Breast epithelium (tissue), 4 donors: ENCODE results near the gene BPIFA1. TPM values are rescaled to one million over a fixed set of nuclear protein-coding genes. Genes with fewer than 3 reads are reported as not detected.

Experiments used
- DNase-seq, 2 donors: peaks; one replicate each; pipeline ENCODE4 v3.0.0-alpha.2; 2019; ENCODE audit warnings: low spot score in 2 of 2
- H3K27ac ChIP-seq, 2 donors: fragments of 200-600 bp; sonication (generic) in 1 of 2; one replicate each; pipeline ENCODE4 v1.5.1; 2016 to 2019; ENCODE audit warnings: mild to moderate bottlenecking in 1 of 2
- H3K27me3 ChIP-seq, 2 donors: fragments of 200-600 bp; sonication (generic) in 1 of 2; one replicate each; pipeline versions ENCODE4 v1.5.1 to v1.6.0; 2017 to 2019; ENCODE audit warnings: control low read depth in 1 of 2, mild to moderate bottlenecking in 1 of 2
- H3K36me3 ChIP-seq: fragments of 200-600 bp; one replicate; pipeline ENCODE4 v1.5.1; 2019
- H3K4me1 ChIP-seq, 2 donors: fragments of 200-600 bp; sonication (generic); one replicate each; pipeline ENCODE4 v1.5.1; 2016 to 2019; ENCODE audit warnings: control low read depth in 1 of 2
- H3K4me3 ChIP-seq, 3 donors: fragments of 200-600 bp; sonication (generic); 1 replicate in 2 of 3; 2 replicates in 1 of 3; pipeline ENCODE4 v1.5.1; 2016 to 2019; ENCODE audit warnings: mild to moderate bottlenecking in 3 of 3, moderate library complexity in 2 of 3
- H3K9me3 ChIP-seq, 2 donors: fragments of 200-600 bp; sonication (generic) in 1 of 2; one replicate each; pipeline ENCODE4 v1.5.1; 2016 to 2019; ENCODE audit warnings: control low read depth in 1 of 2
- CTCF ChIP-seq, 3 donors: fragments of 450-650 bp; IDR thresholded peaks; one replicate each; pipeline ENCODE4 v1.5.1; 2016 to 2017; ENCODE audit warnings: antibody characterized with exemption in 3 of 3, mild to moderate bottlenecking in 3 of 3, moderate library complexity in 3 of 3
- POLR2A ChIP-seq: fragments of 450-650 bp; IDR thresholded peaks from one replicate; pipeline ENCODE4 v1.6.1; 2016; ENCODE audit warnings: antibody characterized with exemption, mild to moderate bottlenecking, moderate library complexity
- POLR2AphosphoS5 ChIP-seq, 3 donors: sonication (generic); formaldehyde crosslinking; IDR thresholded peaks; one replicate each; pipeline ENCODE4 v1.6.1; 2017; ENCODE audit warnings: antibody characterized with exemption in 3 of 3
- intact Hi-C: fragments of 100-400 bp; cut with DNase I; formaldehyde crosslinking; loops from one replicate; pipeline ENCODE4 v1.15.1; 2023; ENCODE audit warnings: low total_unique reads
- total RNA-seq, 3 donors: library from RNA; depleted of rRNA; stranded (reverse); fragments of >200 nt; gene quantifications; one replicate each; pipeline ENCODE4 v1.1.0, GENCODE V29; 2016

BPIFA1 gene
- total RNA-seq, 3 donors from 2014 or later, result not detected

DNA sequence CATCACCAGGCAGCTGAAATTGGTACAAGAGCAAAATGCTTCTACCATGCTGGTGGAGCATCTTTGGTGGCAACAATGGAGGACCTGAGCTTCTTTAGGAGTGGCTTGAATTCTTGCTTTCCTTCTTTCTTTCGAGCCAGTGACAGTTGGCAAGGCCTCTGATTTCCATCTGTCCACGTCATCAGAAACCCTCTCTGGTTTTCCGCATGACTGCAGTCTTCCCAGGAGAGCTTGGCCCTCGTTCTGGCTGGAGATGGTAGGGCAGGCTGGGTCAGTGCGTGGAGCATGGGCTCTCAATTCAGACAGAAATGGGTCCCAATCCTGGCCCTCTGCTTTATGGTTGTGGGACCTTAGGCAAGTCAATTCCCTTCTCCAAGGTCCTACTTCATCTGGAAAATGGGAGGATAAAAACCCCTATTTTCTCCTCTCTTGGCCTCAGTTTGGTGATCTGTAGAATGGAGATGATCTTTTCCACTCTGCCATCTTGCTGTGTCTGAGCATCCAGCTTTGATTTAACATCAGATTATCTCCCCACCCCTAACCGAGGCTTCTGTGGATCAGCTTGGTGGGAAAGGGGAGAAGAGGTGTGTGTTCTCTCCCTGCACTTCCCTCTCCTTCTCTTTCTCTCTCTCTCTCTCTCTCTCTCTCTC lies 43.6 kb downstream of the BPIFA1 start:
- no peaks in the 10 kb centered on the region for H3K36me3 ChIP-seq
- H3K4me3 ChIP-seq, result no peak overlapping the region
- H3K9me3 ChIP-seq, result no peaks in the 10 kb centered on the region
- H3K27ac ChIP-seq, result no peak overlapping the region
- H3K27me3 ChIP-seq, result no peaks in the 10 kb centered on the region
- no peak for TF ChIP-seq CTCF (IDR thresholded peaks at IDR 0.05)
- no peak for TF ChIP-seq POLR2A
- no peak for TF ChIP-seq POLR2AphosphoS5 (IDR thresholded peaks at IDR 0.05)
- no peaks in the 10 kb centered on the region for H3K4me1 ChIP-seq
- DNase-seq, result no peak
- intact Hi-C loops, result no loop called here

- Histone ChIP-seq H3K4me3 (no peak overlapping the region), H3K27ac (no peak overlapping the region), H3K36me3 (no peaks in the 10 kb centered on the region), H3K27me3 (no peaks in the 10 kb centered on the region), H3K9me3 (no peaks in the 10 kb centered on the region), H3K4me1 (no peaks in the 10 kb centered on the region)
- intact Hi-C loops, result no loop called here
- TF ChIP-seq POLR2A (no peak), POLR2AphosphoS5 (IDR thresholded peaks at IDR 0.05) (no peak), CTCF (IDR thresholded peaks at IDR 0.05) (no peak)
- no peak for DNase-seq
These were observed 44.3 kb downstream of the BPIFA1 start for GRCh38 chr20:33280000-33280680.

GRCh38 chr20:33280775-33281174 lies 45.0 kb downstream of the BPIFA1 start:
- H3K36me3 ChIP-seq, result no peaks in the 10 kb centered on the region
- no peaks in the 10 kb centered on the region for H3K4me1 ChIP-seq
- H3K9me3 ChIP-seq, result no peaks in the 10 kb centered on the region
- intact Hi-C loops, result no loop called here
- no peak overlapping the region for H3K4me3 ChIP-seq
- DNase-seq, result no peak
- H3K27ac ChIP-seq, result no peak overlapping the region
- no peaks in the 10 kb centered on the region for H3K27me3 ChIP-seq
- TF ChIP-seq POLR2A (no peak), CTCF (IDR thresholded peaks at IDR 0.05) (no peak), POLR2AphosphoS5 (IDR thresholded peaks at IDR 0.05) (no peak)

DNA sequence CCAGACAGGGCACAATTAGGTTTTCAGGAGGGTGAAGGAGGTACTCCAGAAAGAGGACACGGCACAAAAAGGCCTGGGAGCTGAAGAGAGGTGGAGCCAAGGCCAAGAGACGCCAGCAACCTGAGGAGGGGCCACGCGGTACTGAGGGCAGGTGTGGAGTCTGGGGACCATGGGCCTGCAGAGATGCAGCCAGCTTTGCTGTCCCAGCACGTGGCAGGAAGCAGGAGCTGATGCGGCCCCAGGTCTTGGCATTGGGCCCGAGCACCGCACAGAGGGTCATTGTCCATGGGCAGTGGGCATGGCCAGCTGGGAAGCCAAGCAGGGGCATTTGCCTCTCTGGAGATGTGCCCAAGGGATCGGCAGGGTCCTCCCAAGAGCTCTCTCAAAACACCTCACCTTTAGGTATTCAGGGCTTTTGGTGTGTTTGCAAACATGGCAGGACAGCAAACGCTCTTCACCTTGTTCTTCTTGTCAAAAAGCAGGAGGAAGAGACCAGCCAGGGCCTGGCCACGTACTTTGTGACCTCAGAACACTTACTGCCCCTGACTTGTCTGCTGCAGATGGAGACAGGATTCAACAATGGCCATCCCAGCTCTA lies 45.9 kb downstream of the BPIFA1 start:
- Histone ChIP-seq H3K36me3 (no peaks in the 10 kb centered on the region), H3K27me3 (no peaks in the 10 kb centered on the region), H3K9me3 (no peaks in the 10 kb centered on the region), H3K27ac (no peak overlapping the region), H3K4me1 (no peaks in the 10 kb centered on the region), H3K4me3 (no peak overlapping the region)
- TF ChIP-seq POLR2AphosphoS5 (IDR thresholded peaks at IDR 0.05) (no peak), CTCF (IDR thresholded peaks at IDR 0.05) (no peak), POLR2A (no peak)
- intact Hi-C loops, result no loop called here
- DNase-seq, result no peak
